ENCODE results near the gene NME7.
"Not testable (repeated sequence)": the region's sequence is repeated elsewhere in the genome, so short reads cannot be mapped to it uniquely, and the experiment has no call there.

Gene NME7

DNA sequence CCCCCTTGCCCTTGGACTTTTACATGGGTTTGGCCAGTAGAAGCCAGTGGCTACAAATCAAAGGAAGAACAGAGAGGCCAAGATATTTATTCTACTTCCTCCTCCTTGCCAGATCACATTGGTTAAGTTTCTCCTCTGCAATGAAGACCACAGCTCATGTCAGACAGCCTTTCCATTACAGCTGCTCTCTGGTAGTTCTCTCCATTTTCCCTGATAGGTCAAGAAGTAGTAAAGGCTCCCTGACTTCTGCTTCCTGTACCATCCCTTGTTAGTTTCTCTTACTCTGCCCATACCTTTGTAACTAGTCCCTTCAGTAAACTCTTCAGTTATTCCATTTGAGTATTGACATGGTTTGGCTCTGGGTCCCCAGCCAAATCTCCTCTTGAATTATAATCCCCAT lies 27.8 kb downstream of the NME7 start:
- no peak for DNase-seq

DNA sequence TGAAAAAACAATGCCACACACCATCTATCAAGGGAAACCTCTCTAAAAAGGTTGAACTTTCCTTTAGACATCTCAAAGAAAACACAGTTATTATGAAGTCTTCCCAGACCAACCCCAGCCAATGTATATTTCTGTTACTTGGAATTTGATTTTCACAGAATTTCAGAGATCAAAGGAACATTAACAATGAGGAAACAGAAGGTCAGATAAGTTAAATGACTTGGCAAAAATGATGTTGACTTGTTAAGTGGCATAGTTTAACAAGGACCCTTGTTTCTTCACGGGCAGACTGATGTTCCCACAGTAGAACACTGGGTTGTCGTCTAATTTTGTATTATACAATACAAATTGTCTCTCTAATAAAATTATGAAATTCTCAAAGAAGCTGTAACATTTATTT lies 29.0 kb downstream of the NME7 start:
- no peak for DNase-seq

DNA sequence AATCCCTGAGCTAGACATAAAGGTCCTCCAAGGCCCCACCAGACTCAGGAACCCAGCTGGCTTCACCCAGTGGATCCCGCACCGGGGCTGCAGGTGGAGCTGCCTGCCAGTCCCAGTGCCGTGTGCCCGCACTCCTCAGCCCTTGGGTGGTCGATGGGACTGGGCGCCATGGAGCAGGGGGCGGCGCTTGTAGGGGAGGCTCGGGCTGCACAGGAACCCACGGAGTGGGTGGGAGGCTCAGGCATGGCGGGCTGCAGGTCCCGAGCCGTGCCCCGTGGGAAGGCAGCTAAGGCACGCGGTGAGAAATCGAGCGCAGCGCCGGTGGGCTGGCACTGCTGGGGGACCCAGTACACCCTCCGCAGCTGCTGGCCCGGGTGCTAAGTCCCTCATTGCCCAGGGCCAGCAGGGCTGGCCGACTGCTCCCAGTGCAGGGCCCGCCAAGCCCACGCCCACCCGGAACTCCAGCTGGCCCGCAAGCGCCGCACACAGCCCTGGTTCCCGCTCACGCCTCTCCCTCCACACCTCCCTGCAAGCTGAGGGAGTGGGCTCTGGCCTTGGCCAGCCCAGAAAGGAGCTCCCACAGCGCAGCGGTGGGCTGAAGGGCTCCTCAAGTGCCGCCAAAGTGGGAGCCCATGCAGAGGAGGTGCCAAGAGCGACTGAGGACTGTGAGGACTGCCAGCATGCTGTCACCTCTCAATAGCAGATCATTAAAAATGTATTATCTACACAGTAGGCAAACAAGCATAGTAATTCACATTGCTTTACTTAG lies 30.5 kb downstream of the NME7 start:
- not testable (repeated sequence) for DNase-seq

DNA sequence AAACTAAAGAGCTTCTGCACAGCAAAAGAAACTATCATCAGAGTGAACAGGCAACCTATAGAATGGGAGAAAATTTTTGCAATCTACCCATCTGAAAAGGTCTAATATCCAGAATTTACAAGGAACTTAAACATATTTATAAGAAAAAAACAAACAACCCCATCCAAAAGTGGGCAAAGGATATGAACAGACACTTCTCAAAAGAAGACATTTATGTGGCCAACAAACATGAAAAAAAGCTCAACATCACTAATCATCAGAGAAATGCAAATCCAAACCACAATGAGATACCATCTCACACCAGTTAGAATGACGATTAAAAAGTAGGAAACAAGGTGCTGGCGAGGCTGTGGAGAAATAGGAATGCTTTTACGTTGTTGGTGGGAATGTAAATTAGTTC lies 32.9 kb downstream of the NME7 start:
- DNase-seq, result not testable (repeated sequence)

DNA sequence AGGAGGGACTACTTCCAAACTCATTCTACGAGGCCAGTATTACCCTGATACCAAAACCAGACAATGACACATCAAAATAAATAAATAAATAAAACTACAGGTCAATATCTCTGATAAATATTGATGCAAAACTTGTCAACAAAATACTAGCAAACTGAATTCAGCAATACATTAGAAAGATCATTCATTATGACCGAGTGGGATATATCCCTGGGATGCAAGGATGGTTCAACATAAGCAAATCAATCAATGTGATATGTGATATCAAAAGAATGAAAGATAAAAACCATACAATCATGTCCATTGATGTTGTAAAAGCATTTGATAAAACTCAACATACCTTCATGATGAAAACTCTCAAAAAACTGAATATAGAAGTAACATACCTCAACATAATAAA lies 36.7 kb downstream of the NME7 start:
- no peak for DNase-seq

DNA sequence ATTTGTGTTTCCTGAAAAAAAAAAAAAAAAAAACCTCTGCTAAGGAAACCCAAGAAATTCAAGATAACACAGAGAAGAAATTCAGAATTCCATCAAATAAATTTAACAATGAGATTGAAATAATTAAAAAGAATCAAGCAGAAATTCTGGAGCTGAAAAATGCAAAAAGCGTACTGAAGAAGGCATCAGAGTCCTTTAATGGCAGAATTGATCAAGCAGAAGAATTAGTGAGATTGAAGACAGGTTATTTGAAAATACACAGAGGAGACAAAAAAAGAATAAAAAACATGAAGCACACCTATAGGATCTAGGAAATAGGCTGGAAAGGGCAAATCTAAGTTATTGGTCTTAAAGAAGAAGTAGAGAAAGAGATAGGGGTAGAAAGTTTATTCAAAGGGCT lies 38.2 kb downstream of the NME7 start:
- DNase-seq, result no peak

DNA sequence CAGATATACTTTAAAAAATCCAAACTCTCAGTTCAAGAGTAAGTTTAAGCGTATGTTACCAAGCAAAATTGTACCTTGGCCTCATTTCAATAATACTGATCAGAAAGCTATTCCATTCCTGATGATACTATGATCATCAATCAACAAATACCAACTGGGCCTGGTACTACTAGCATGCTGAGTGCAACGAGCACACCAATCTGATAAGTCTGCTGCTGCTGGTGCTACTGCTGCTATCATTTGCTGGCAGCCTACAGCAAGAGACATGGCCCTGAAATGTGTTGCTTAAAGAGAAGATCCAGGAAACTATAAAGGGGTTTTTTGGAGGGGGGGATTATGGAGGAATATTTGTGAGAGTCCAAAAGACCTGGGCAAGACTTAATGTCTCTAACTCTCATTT lies 39.7 kb downstream of the NME7 start:
- DNase-seq, result no peak

DNA sequence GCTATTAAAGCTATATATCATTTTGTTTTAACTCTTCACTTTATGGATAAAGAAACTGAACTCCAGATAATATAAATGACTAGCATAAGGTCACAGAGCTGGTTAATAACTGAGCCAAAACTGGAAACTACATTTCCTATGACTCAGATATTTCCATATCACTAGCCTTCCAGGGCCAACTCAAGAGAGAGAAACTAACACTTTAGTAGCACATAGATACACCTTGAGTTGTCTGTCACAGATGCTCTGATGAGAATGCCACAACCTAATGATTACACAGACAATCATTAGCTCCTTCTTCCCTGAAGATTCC lies 40.7 kb downstream of the NME7 start:
- DNase-seq, result no peak

DNA sequence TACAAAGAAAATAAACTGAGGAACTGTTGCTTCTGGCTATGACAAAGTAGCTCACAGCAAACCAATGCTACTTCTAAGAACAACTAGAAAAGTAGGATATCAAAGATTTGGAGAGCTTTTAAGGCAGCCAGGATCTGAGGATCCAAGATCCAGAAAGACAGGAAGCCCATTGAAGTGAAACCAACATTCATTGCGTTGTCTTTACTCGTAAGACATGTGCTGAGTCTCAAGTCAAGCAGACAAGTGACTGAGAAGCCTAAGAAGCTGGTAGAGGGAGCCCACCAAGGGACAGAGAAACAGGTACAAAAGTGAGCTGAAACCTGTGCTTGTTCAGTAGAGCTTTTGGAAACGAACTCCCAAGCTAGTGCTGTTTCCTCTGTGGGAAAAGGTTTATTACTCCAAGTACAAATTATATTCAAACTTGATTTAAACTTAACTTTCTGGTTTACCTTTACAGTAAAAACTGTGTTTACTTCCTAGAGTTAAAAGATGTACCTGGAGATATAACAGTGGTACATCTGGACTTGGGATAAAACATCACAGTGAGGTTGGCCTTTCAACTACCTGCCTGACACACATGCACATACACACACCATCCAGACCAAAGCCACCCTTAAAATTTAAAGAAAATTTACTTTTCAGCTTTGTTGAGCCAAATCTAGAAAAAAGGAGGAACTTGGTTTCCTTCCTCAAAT lies 41.2 kb downstream of the NME7 start:
- DNase-seq, result no peak

DNA sequence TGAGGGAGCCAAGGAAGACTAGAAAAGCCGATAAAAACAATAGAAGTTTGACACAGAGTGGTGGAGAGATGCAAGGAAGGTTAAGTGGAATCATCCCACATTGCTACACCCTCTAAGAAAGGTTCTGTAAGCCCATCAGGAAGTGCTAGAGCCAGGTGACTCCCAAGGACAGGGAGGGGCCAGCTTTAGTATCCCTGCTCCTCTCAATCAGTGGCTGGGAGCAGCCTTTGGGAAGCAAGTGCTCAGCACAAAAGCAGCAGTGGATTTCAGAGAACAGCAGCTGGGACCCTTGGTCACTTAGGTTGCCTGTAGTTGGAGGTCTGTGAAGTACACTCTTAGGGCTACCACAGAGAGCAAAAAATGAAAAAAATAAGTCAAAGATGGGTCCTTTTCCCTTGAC lies 42.5 kb downstream of the NME7 start:
- DNase-seq, result no peak

DNA sequence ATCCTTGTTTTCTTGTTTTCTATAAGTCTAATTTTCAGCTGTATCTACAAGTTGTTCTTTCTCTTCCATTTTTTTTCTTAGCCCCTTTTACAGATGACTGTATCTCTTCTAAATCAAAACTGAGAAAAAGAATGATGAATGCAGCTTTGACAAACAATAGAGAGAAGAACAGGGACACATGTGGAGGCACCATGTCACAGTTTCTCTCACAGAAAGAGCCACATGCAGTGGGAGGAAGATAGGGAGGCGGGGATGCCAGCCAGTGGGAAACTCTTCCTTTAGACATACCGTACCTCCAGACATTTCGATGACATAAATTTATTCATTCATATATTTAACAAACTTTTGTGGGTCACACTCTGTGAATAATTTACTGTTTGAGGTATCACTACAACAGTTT lies 45.5 kb downstream of the NME7 start:
- no peak for DNase-seq

DNA sequence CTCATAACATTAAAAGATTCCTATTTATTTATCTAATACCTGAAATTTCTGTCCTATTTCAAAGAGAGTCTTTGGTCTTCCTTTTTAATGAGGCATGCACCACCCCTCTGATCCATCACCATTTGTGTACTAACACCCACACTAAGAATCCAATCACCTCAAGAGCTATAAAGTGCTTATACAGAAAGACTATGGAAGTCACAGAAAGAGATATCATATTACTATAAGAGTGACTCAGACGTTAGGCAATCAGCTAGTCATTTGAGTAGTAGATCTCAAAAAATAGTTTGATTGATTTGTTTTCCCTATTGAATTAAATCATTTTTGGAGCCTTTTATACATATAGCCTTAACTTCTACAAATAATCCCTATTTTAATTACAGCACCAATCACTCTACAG lies 46.1 kb downstream of the NME7 start:
- DNase-seq, result no peak

DNA sequence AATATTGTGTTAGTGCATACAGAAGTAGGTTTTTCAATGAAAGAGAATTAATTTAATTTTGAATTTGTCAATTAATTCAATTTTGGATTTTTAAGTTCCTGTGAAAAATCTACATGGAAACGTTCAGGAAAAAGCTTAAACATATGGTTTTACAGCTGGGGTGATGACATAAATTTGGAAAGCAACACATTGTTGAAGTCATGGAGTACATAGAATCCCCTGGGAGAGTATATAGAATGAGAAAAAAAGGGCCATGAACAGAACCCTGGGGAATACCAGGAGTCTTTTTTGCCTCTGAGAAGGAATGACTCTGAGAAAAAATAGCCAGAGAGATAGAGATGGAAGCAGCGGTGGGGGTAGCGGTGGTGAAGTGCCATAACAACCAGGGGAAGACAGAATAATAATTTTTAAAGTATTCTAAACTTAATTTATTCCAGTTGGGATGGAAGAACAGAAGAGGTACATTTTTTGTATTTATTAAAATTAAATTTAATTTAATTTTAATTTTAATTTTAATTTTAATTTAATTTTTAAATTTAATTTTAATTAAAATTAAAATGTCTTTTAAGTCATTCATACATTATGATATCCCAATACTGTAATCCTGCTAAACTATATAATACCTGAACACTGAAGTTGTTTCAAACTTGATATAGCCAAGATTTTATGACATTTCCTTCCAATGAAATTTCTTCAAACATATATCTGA lies 48.9 kb downstream of the NME7 start:
- no peak for DNase-seq

DNA sequence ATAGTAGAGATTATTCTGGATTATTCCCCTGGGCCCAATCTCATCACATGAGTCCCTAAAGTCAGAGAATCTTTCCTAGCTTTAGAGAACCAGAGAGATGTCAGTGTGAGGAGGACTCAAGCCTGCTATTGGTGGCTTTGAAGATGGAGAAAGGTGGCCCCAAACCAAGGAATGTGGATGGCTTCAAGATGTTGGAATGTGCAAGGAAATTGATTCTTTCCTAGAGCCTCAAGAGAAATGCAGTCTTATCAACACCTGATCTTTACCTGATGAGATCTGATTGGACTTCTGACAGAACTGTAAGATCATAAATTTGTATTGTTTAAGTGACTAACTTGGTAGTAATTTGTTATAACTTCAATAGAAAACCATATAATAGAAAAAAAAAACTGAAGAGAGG lies 51.0 kb downstream of the NME7 start:
- no peak for DNase-seq

DNA sequence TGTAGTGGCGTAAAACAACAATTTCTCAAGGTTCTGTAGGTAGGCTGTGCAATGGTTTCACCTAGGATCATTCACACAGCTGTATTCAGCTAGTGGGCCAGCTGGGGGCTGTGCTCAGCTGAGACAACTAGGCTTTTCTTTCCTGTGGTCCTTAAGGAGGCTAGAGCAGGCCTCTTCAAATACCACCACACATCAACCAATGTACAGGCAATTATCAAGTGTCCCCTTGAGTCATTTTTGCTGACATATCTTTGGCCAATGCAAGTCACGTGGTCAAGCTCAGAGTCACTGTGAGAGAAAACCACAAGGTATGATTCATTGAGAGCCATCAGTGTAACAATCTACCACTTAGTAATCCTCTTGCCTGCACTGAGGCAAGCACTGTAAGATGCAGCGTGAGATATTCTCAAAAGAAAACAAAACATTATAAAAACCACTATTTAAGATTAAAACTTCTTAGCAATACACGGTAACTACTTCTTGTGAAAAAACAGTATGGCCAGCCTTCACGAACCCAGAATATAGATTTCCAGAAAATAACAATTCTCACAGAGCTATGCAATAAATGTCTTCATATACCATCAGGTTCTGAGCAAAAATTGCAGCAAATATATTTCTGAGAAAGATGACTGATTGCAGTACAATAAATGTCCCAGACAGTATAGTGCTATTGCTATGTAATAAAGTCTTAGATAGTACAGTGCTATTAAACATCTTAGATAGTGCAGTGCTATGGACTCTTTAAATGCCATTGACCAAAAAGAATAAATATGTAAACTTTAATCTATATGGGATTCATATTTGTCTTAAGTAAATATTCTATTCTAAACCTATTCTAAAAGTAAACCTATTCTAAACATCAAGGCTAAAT lies 55.3 kb downstream of the NME7 start:
- no peak for DNase-seq

DNA sequence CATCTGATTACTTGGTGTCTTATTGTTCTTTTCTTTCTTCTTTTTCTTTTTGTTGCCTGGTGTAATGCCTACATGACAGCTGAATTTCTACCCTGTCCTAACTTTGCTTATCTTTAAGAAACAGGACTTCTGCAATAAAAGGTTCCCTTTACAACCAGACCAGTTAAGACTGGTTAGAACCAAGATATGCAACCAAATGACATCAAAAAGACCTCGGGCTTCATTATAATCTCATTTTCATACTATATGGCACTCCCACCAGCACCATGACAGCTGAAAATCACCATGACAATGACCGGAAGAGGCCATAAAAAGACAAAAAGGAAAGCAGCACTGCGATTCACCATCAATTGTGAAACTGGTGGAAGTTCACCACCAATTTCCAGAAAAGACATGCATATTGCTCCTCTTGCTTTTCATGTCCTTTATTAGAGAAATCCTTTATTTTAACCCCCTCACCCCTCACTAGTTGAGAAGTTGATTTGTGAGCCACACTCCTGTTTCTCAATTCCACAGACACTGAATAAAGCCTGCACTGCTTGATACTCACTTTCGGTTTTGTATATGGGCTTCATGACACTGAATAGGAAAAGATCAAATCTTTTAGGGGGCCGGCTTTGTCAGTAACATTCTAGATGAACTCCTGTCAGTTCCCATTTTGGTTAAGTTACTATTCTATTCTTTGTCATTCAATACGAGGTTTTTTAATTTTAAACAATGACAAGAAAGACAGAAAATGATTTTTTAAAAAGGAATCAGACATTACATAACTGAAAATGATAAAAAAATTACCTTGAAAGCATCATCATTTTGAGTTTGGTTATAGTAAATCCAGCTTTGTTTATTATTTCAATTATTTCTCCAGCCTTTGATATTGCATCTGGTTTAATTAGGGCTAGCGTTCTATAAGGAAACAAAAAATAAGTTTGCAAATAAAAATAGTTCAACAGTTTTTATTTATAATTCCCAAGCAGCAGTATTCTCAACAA lies 58.1 kb downstream of the NME7 start:
- DNase-seq, result no peak

DNA sequence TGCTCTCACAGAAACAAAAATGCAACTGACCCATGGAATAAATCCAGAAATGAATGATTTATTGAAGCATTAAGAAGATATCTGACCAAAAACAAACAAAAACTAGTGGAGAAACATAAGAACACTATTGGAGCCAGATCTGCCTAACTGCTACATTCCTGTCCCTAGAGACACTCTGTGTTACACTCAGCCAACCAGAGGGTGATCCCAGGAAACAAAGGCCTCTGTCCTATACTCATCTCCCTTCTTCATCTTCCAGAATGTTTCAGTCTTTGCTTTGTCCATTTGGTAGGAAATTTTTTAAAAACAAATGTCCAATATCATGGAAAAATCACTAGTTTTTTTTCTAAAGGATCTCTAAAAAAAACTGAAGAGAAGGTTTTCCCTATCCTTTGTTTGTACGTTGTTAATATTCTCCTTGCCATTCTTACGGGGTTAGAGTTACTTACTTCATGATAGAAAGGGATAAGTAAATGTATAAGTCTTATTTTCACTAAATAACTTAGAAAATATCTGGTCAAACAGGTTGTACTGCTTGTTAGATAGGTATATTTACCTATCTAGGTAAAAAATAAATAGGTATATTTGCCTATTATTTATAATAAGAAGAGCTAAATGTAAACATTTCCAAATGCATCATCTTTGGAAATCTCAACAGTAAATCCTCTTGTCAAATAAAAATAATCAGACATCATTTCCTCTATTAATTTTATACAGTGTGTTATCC lies 59.1 kb downstream of the NME7 start:
- no peak for DNase-seq

DNA sequence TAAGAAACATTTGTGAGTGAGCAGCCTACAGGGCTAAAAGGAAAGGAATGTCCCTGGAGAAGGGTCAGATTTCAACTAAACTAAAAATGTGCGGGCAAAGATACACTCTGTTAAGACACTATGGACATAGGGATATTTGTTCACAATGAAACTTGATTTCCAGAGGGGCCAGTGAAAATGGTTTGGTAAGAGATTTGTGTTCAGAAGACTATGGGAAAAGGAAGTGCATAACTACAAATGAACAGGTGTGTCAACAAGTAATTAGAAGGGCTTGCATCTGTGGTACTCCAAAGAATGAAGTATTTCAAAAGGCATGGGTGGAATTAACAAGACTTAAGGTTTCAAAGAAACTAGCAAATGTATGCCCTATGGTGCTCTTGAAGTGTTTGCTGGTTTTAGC lies 60.4 kb downstream of the NME7 start:
- DNase-seq, result no peak

DNA sequence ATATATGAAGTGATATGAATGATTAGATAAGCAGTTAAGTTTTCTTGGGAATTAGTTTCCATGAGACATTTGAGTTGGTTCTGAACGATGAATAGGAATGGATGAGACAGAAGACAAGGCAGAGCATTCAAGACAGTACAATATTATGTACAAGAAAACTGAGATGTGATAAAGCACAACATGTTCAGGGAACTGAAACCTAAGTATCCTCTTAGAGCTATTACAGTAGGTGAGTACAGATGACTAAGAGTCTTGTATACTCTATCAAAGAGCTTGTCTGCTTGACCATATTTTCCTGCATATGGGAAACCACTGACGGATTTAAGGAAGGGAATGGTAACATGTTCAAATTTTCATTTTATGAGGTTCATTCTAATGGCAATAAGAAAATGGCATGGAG lies 61.6 kb downstream of the NME7 start:
- no peak for DNase-seq

DNA sequence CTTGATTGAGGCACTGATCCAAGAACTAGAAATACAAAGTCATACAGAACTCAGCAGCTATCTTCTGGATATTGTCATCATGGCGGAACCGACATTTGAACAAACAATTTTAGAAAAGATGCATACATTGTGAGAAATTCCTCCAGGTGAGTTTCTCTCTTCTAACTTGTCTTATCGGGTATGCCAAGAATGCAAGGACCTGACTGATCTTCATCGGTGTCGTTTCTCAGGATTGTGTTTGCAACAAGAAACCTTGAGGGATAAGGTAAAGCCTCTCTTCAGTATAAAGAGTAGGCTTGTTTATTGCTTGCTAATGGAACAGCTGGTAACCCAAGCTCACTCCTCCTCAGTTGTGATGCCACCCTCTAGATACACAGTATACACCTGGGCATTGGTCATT lies 62.2 kb downstream of the NME7 start:
- no peak for DNase-seq

DNA sequence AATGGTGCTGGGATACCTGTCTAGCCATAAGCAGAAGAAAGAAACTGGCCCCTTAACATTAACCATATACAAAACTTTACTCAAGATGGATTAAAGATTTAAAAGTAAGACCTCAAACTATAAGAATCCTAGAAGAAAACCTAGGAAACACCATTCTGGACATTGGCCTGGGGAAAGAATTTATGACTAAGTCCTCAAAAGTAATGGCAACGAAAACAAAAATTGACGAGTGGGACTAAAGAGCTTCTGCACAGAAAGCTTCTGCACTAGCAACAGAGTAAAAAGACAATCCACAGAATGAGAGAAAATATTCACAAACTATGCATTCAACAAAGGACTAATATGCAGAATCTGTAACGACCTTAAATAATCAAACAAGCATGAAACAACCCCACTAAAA lies 66.7 kb downstream of the NME7 start:
- no peak for DNase-seq
